Stomach smooth muscle (tissue), 2 donors: ENCODE results near the gene TTC33.
"Not testable (repeated sequence)": the region's sequence is repeated elsewhere in the genome, so short reads cannot be mapped to it uniquely, and the experiment has no call there.

Experiments used
- H3K27ac ChIP-seq: one replicate; pipeline ENCODE4 v1.7.0; 2013; ENCODE audit warnings: mild to moderate bottlenecking, low read length, inconsistent platforms
- H3K27me3 ChIP-seq, 2 donors: one replicate each; pipeline ENCODE4 v1.7.0; 2013; ENCODE audit warnings: low read length in 2 of 2; ENCODE audit not compliant: insufficient read depth in 2 of 2, control insufficient read depth in 1 of 2
- H3K36me3 ChIP-seq, 2 donors: one replicate each; pipeline ENCODE4 v1.7.0; 2013; ENCODE audit warnings: low read length in 2 of 2; ENCODE audit not compliant: control insufficient read depth in 2 of 2, insufficient read depth in 2 of 2
- H3K4me1 ChIP-seq: one replicate; pipeline ENCODE4 v1.7.0; 2013; ENCODE audit warnings: low read length; ENCODE audit not compliant: control insufficient read depth, insufficient read depth
- H3K4me3 ChIP-seq, 2 donors: one replicate each; pipeline ENCODE4 v1.7.0; 2013; ENCODE audit warnings: low read length in 2 of 2
- H3K9ac ChIP-seq, 2 donors: one replicate each; pipeline ENCODE4 v1.7.0; 2013; ENCODE audit warnings: low read length in 2 of 2, mild to moderate bottlenecking in 1 of 2
- H3K9me3 ChIP-seq, 2 donors: one replicate each; pipeline ENCODE4 v1.7.0; 2013; ENCODE audit warnings: low read length in 2 of 2; ENCODE audit not compliant: control insufficient read depth in 2 of 2
- donor health status: healthy.
- donor health status: Pancreatic carcinoma.

TTC33 gene

GRCh38 chr5:40672425-40672824, 83.3 kb downstream of the TTC33 start:
- no peak overlapping the region for H3K9ac ChIP-seq
- no peaks in the 10 kb centered on the region for H3K9me3 ChIP-seq
- H3K36me3 ChIP-seq, result no peaks in the 10 kb centered on the region
- H3K27me3 ChIP-seq, result no peaks in the 10 kb centered on the region
- H3K4me1 ChIP-seq, result peaks cover 10% of the 10 kb centered on the region
- no peak overlapping the region for H3K4me3 ChIP-seq
- no peak overlapping the region for H3K27ac ChIP-seq

GRCh38 chr5:40669606-40670390, 86.0 kb downstream of the TTC33 start:
- Histone ChIP-seq H3K9me3 (no peaks in the 10 kb centered on the region), H3K4me1 (no peaks in the 10 kb centered on the region), H3K27me3 (no peaks in the 10 kb centered on the region), H3K9ac (no peak overlapping the region), H3K27ac (no peak overlapping the region), H3K36me3 (no peaks in the 10 kb centered on the region), H3K4me3 (no peak overlapping the region)

- no peaks in the 10 kb centered on the region for H3K27me3 ChIP-seq
- no peak overlapping the region for H3K9ac ChIP-seq
- no peaks in the 10 kb centered on the region for H3K4me1 ChIP-seq
- no peaks in the 10 kb centered on the region for H3K9me3 ChIP-seq
- no peaks in the 10 kb centered on the region for H3K36me3 ChIP-seq
- H3K4me3 ChIP-seq, result no peak overlapping the region
- H3K27ac ChIP-seq, result no peak overlapping the region
These were observed 88.5 kb downstream of the TTC33 start for GRCh38 chr5:40667161-40667663.

GRCh38 chr5:40666657-40667056, 89.1 kb downstream of the TTC33 start:
- Histone ChIP-seq H3K4me3 (no peak overlapping the region), H3K9ac (no peak overlapping the region), H3K27ac (no peak overlapping the region), H3K4me1 (no peaks in the 10 kb centered on the region), H3K27me3 (no peaks in the 10 kb centered on the region), H3K9me3 (no peaks in the 10 kb centered on the region), H3K36me3 (no peaks in the 10 kb centered on the region)

GRCh38 chr5:40665635-40666298, 90.0 kb downstream of the TTC33 start:
- no peaks in the 10 kb centered on the region for H3K4me1 ChIP-seq

GRCh38 chr5:40660751-40661150, 95.0 kb downstream of the TTC33 start:
- no peak overlapping the region for H3K27ac ChIP-seq
- no peaks in the 10 kb centered on the region for H3K36me3 ChIP-seq
- H3K4me1 ChIP-seq, result no peaks in the 10 kb centered on the region
- H3K4me3 ChIP-seq, result no peak overlapping the region
- no peaks in the 10 kb centered on the region for H3K9me3 ChIP-seq
- H3K27me3 ChIP-seq, result no peaks in the 10 kb centered on the region
- H3K9ac ChIP-seq, result no peak overlapping the region

More at GRCh38 chr5:40665635-40666298, 90.0 kb downstream of the TTC33 start:
- H3K36me3 ChIP-seq, result no peaks in the 10 kb centered on the region
- H3K27me3 ChIP-seq, result no peaks in the 10 kb centered on the region
- H3K9me3 ChIP-seq, result no peaks in the 10 kb centered on the region
- no peak overlapping the region for H3K27ac ChIP-seq
- H3K4me3 ChIP-seq, result no peak overlapping the region
- no peak overlapping the region for H3K9ac ChIP-seq

- H3K36me3 ChIP-seq, result no peaks in the 10 kb centered on the region
- no peak overlapping the region for H3K27ac ChIP-seq
- no peaks in the 10 kb centered on the region for H3K27me3 ChIP-seq
- H3K4me3 ChIP-seq, result no peak overlapping the region
- H3K9me3 ChIP-seq, result no peaks in the 10 kb centered on the region
- H3K4me1 ChIP-seq, result no peaks in the 10 kb centered on the region
- no peak overlapping the region for H3K9ac ChIP-seq
These were observed 99.0 kb downstream of the TTC33 start for GRCh38 chr5:40656766-40657165.

- H3K9ac ChIP-seq, H3K9me3 ChIP-seq, H3K27me3 ChIP-seq, H3K4me1 ChIP-seq, H3K36me3 ChIP-seq, H3K27ac ChIP-seq, H3K4me3 ChIP-seq: not testable (repeated sequence)
These were observed 99.7 kb downstream of the TTC33 start for GRCh38 chr5:40656091-40656490.

- Histone ChIP-seq H3K4me3 (no peak overlapping the region), H3K9ac (no peak overlapping the region), H3K36me3 (no peaks in the 10 kb centered on the region), H3K4me1 (no peaks in the 10 kb centered on the region), H3K27me3 (no peaks in the 10 kb centered on the region), H3K27ac (no peak overlapping the region), H3K9me3 (no peaks in the 10 kb centered on the region)
These were observed 100.6 kb downstream of the TTC33 start for GRCh38 chr5:40655138-40655537.

GRCh38 chr5:40654377-40654991, 101.3 kb downstream of the TTC33 start:
- Histone ChIP-seq H3K4me1 (no peaks in the 10 kb centered on the region), H3K9me3 (no peaks in the 10 kb centered on the region)

More at GRCh38 chr5:40654377-40654991, 101.3 kb downstream of the TTC33 start:
- Histone ChIP-seq H3K4me3 (no peak overlapping the region), H3K9ac (no peak overlapping the region), H3K27ac (no peak overlapping the region), H3K27me3 (no peaks in the 10 kb centered on the region), H3K36me3 (no peaks in the 10 kb centered on the region)
